Measurements from ENCODE around the gene MTG1.

DNA sequence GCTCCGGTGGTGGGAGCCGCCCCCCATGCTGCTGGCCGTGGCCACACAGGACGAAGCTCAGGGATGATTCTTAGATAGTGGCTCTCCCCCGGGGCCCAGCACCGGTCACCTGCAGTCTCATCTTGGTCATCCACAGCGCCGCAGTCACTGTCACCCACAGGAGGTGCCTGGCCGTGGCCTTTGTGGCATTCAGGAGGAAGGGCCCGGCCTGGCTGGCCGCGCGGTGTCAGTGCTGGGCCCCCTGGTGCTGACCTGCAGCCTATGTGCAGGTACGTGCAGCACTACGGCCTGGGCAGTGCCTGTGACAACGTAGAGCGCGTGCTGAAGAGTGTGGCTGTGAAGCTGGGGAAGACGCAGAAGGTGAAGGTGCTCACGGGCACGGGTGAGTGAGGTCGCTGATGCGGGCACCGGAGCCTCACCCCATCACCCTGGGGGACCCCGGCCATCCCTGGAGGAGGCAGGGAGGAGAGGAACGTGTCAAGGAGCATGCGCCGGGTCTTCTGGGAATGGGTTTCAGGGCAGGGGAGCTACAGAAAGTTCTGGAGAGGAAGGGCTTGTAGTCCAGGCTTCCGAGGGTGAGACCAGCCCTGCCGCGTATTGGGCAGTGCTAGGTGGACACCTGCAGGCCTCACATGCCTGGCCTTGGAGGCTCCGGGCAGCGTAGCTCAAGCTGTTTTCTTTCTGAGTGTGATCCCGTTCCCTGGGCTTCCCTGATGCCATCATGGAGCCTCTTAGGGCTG is 25.4 kb downstream of the MTG1 start:
- no peak for TF ChIP-seq ZC3H10 (CRISPR knock-in tag; IDR thresholded peaks at IDR 0.05)
- TF ChIP-seq RARB (CRISPR knock-in tag; IDR thresholded peaks at IDR 0.05) = no peak
- no peak for TF ChIP-seq SNAI2 (CRISPR knock-in tag; IDR thresholded peaks at IDR 0.05)
- no peak for TF ChIP-seq ARNTL (CRISPR knock-in tag; IDR thresholded peaks at IDR 0.05; ENCODE audit: borderline replicate concordance, low read depth)
- TF ChIP-seq ZFP3 (CRISPR knock-in tag; IDR thresholded peaks at IDR 0.05) = no peak
- no peak for TF ChIP-seq ISL1 (CRISPR knock-in tag; IDR thresholded peaks at IDR 0.05)
- TF ChIP-seq OSR1 (CRISPR knock-in tag; IDR thresholded peaks at IDR 0.05) = no peak
- TF ChIP-seq BACH2 (CRISPR knock-in tag; IDR thresholded peaks at IDR 0.05; ENCODE audit: borderline replicate concordance) = no peak
- no peak for TF ChIP-seq ZNF70 (CRISPR knock-in tag; IDR thresholded peaks at IDR 0.05)

Measured in SK-N-SH treated with all-trans-retinoic acid at 6 μM for 48 hours (cell line).